ENCODE data around the gene RRBP1. TPM values are rescaled to one million over a fixed set of nuclear protein-coding genes. Genes with fewer than 3 reads are reported as not detected.

The RRBP1 gene
- total and polyA plus RNA-seq, 2 donors (not counting 3 experiments of a cell fraction or from before 2014, with no cell fraction given), result 50.3 to 236 TPM

- Histone ChIP-seq H3K4me1 (ENCODE audit: control insufficient read depth, extremely low read depth, insufficient read depth, low read length) (peaks cover 13% of the 10 kb centered on the region), H3K9ac (replicated peaks; ENCODE audit: extremely low read depth, insufficient read depth, low read length) (no peak overlapping the region), H4K20me1 (replicated peaks; ENCODE audit: control insufficient read depth, extremely low read depth, insufficient read depth, low read length) (no peaks in the 10 kb centered on the region)
Measured at GRCh38 chr20:17661121-17661744, 20.8 kb downstream of the RRBP1 start.

More at GRCh38 chr20:17661121-17661744, 20.8 kb downstream of the RRBP1 start:
- no peaks in the 10 kb centered on the region for H3K9me3 ChIP-seq (replicated peaks; ENCODE audit: control insufficient read depth, insufficient read depth, low read length)
- peaks cover 67% of the 10 kb centered on the region for H3K79me2 ChIP-seq (ENCODE audit: control insufficient read depth, insufficient read depth, low read length)
- intact Hi-C loops (cut with micrococcal nuclease) (no loop called here), dilution Hi-C loops (cut with MboI; ENCODE audit: extremely low pct_ligation_motif_present, low sequenced_read_pairs) (no loop called here)
- no peak overlapping the region for H2AFZ ChIP-seq (ENCODE audit: low read depth, low read length)
- TF ChIP-seq GATA2 (IDR thresholded peaks at IDR 0.05; ENCODE audit: insufficient read depth, insufficient read length, low read depth, low read length) (no peak), JUN (IDR thresholded peaks at IDR 0.05; ENCODE audit: borderline replicate concordance, insufficient read depth, insufficient read length, low read depth) (no peak), FOS (IDR thresholded peaks at IDR 0.05; ENCODE audit: borderline replicate concordance, insufficient read depth, low read length) (no peak), POLR2A (IDR thresholded peaks at IDR 0.05; ENCODE audit: low read depth, low read length) (no peak), POLR2AphosphoS5 (IDR thresholded peaks at IDR 0.05; ENCODE audit: insufficient read depth, low read depth, low read length) (no peak), MYC (IDR thresholded peaks at IDR 0.05; ENCODE audit: low read depth, low read length) (no peak), MAX (IDR thresholded peaks at IDR 0.05; ENCODE audit: insufficient read depth, insufficient read length) (no peak), CTCF (IDR thresholded peaks at IDR 0.05; ENCODE audit: extremely low read depth in 1 of 2, insufficient read depth in 1 of 2, low read depth in 1 of 2, low read length in 2 of 2) (no peak), EZH2 (IDR thresholded peaks at IDR 0.05; ENCODE audit: borderline replicate concordance, low read depth, low read length, severe bottlenecking) (no peak)
- DNase-seq (ENCODE audit: low read depth, low spot score), result no peak
- no TSS peak for BruUV-seq (replicated peaks)
- no peak overlapping the region for H3K4me2 ChIP-seq (ENCODE audit: insufficient read depth, low read length)
- peaks cover 8 to 17% of the 10 kb centered on the region in 2 experiments for H3K36me3 ChIP-seq (ENCODE audit: control insufficient read depth in 2 of 2, extremely low read depth in 1 of 2, insufficient read depth in 2 of 2, low read length in 2 of 2)
- CTCF ChIA-PET, result no interaction called here
- H3K27ac ChIP-seq (ENCODE audit: insufficient read depth, low read depth, low read length), result no peak overlapping the region
- no peak for FAIRE-seq
- no peak overlapping the region for H3K4me3 ChIP-seq (replicated peaks in 1 of 3; ENCODE audit: insufficient read depth in 1 of 3, low read depth in 1 of 3, low read length in 3 of 3)
- POLR2A ChIA-PET, result no interaction called here
- H3K9me1 ChIP-seq (replicated peaks; ENCODE audit: control insufficient read depth, extremely low read depth, insufficient read depth, low read length), result no peaks in the 10 kb centered on the region
- H3K27me3 ChIP-seq (ENCODE audit: control insufficient read depth in 2 of 2, insufficient read depth in 2 of 2, low read length in 2 of 2), result no peaks in the 10 kb centered on the region
